IMR-90 (cell line): ENCODE results near the gene XKR3. TPM values are rescaled to one million over a fixed set of nuclear protein-coding genes. Genes with fewer than 3 reads are reported as not detected.

ENCODE experiments used
- ATAC-seq: fragments of 200-7000 bp; cut with Tn5 transposase; 2 replicates; pipeline ENCODE4 v1.9.1; 2020; ENCODE audit warnings: low read depth, mild to moderate bottlenecking, moderate library complexity
- BruUV-seq: library from RNA; stranded (reverse); fragments of 400-500 nt; replicated peaks from 2 replicates; lab custom pipeline; 2021; lab: Mats Ljungman, UMichigan
- CTCF ChIA-PET: fragments of 300-600 bp; formaldehyde crosslinking; extraction: SDS; loops from one replicate; lab custom pipeline; 2021; ENCODE audit warnings: antibody characterized with exemption; lab: Yijun Ruan, JAX
- POLR2A ChIA-PET: fragments of 300-600 bp; sonication (Branson Sonifier 250); formaldehyde crosslinking; loops from one replicate; lab custom pipeline; 2022; ENCODE audit warnings: antibody characterized with exemption; ENCODE audit not compliant: unreplicated experiment; lab: Charles Lee
- DNase-seq: peaks from one replicate; pipeline ENCODE4 v3.0.0; 2013
- H2AFZ ChIP-seq: replicated peaks from 2 replicates; pipeline ENCODE3; 2013; ENCODE audit warnings: low read length, mild to moderate bottlenecking; ENCODE audit not compliant: poor library complexity
- H2AK5ac ChIP-seq: 2 replicates; pipeline ENCODE4 v1.6.1; 2013; ENCODE audit warnings: low read depth, low read length, inconsistent platforms
- H2AK9ac ChIP-seq: replicated peaks from 2 replicates; pipeline ENCODE3; 2013; ENCODE audit warnings: mild to moderate bottlenecking, low read depth, low read length, moderate library complexity; ENCODE audit not compliant: poor library complexity
- H2BK120ac ChIP-seq: 2 replicates; pipeline ENCODE4 v1.6.1; 2013; ENCODE audit warnings: low read depth, low read length, inconsistent platforms
- H2BK15ac ChIP-seq: 3 replicates; pipeline ENCODE4 v1.6.1; 2013; ENCODE audit warnings: low read depth, low read length, inconsistent platforms
- H2BK20ac ChIP-seq: 2 replicates; pipeline ENCODE4 v1.6.1; 2013; ENCODE audit warnings: low read depth, mild to moderate bottlenecking, inconsistent platforms, low read length, moderate library complexity
- H2BK5ac ChIP-seq: 2 replicates; pipeline ENCODE4 v1.6.1; 2013; ENCODE audit warnings: mild to moderate bottlenecking, low read depth, low read length, inconsistent platforms; ENCODE audit not compliant: poor library complexity, severe bottlenecking
- H3K14ac ChIP-seq: replicated peaks from 2 replicates; pipeline ENCODE4 v1.6.1; 2013; ENCODE audit warnings: low read depth, low read length, inconsistent platforms
- H3K18ac ChIP-seq: 2 replicates; pipeline ENCODE4 v1.6.1; 2013; ENCODE audit warnings: low read depth, low read length, control low read depth
- H3K23ac ChIP-seq: 2 replicates; pipeline ENCODE4 v1.6.1; 2013; ENCODE audit warnings: low read depth, low read length, inconsistent platforms
- H3K27ac ChIP-seq: 2 replicates; pipeline ENCODE4 v1.5.1; 2013; ENCODE audit warnings: mild to moderate bottlenecking, control low read depth, low read length; ENCODE audit not compliant: insufficient read depth
- H3K27me3 ChIP-seq: 2 replicates; pipeline ENCODE4 v1.6.1; 2013; ENCODE audit warnings: low read length; ENCODE audit not compliant: control insufficient read depth, insufficient read depth
- H3K36me3 ChIP-seq: 2 replicates; pipeline ENCODE4 v1.6.1; 2013; ENCODE audit warnings: low read length, mixed read lengths; ENCODE audit not compliant: control insufficient read depth, insufficient read depth
- H3K4ac ChIP-seq: 2 replicates; pipeline ENCODE4 v1.6.1; 2013; ENCODE audit warnings: low read depth, low read length, inconsistent platforms
- H3K4me1 ChIP-seq: 2 replicates; pipeline ENCODE4 v1.6.1; 2013; ENCODE audit warnings: low read length, mixed read lengths; ENCODE audit not compliant: control insufficient read depth, insufficient read depth
- H3K4me2 ChIP-seq: 2 replicates; pipeline ENCODE4 v1.6.1; 2013; ENCODE audit warnings: low read depth, mild to moderate bottlenecking, control low read depth, low read length, moderate library complexity
- H3K4me3 ChIP-seq: 2 replicates; pipeline ENCODE4 v1.5.1; 2013; ENCODE audit warnings: low read depth, mild to moderate bottlenecking, control low read depth, low read length, moderate library complexity; ENCODE audit not compliant: insufficient read depth
- H3K56ac ChIP-seq: 2 replicates; pipeline ENCODE4 v1.6.1; 2013; ENCODE audit warnings: low read length, inconsistent platforms; ENCODE audit not compliant: insufficient read depth; ENCODE audit errors: extremely low read depth
- H3K79me1 ChIP-seq, 2 experiments: 2 replicates each; pipeline ENCODE4 v1.6.1; 2013; ENCODE audit warnings: low read length in 2 of 2, inconsistent platforms in 1 of 2, low read depth in 1 of 2
- H3K9ac ChIP-seq: 2 replicates; pipeline ENCODE4 v1.6.1; 2013; ENCODE audit warnings: low read depth, low read length, control low read depth
- H3K9me1 ChIP-seq: 2 replicates; pipeline ENCODE4 v1.6.1; 2013; ENCODE audit warnings: low read length, inconsistent platforms; ENCODE audit not compliant: insufficient read depth
- H3K9me3 ChIP-seq: 2 replicates; pipeline ENCODE4 v1.6.1; 2013; ENCODE audit warnings: low read length; ENCODE audit not compliant: control insufficient read depth, insufficient read depth
- H4K20me1 ChIP-seq: 2 replicates; pipeline ENCODE4 v1.6.1; 2013; ENCODE audit warnings: low read length, inconsistent platforms; ENCODE audit not compliant: insufficient read depth
- H4K5ac ChIP-seq: 2 replicates; pipeline ENCODE4 v1.6.1; 2013; ENCODE audit warnings: mild to moderate bottlenecking, low read depth, low read length, control low read depth
- H4K8ac ChIP-seq, 2 experiments: 2 replicates each; pipeline ENCODE4 v1.6.1; 2013; ENCODE audit warnings: low read depth in 2 of 2, low read length in 2 of 2, control low read depth in 1 of 2, inconsistent platforms in 1 of 2
- H4K91ac ChIP-seq: 2 replicates; pipeline ENCODE4 v1.6.1; 2013; ENCODE audit warnings: low read depth, low read length, inconsistent platforms; ENCODE audit not compliant: insufficient read depth
- CHD1 ChIP-seq: IDR thresholded peaks from 2 replicates; pipeline ENCODE4 v1.6.1; 2012; ENCODE audit warnings: low read depth, low read length, improper control_type of control experiment
- MAZ ChIP-seq: IDR thresholded peaks from 2 replicates; pipeline ENCODE4 v1.6.1; 2012; ENCODE audit warnings: low read depth, mild to moderate bottlenecking, low read length, improper control_type of control experiment, moderate library complexity, borderline replicate concordance
- POLR2A ChIP-seq: IDR thresholded peaks from 2 replicates; pipeline ENCODE4 v1.6.1; 2012; ENCODE audit warnings: mild to moderate bottlenecking, low read depth, low read length
- RFX5 ChIP-seq: IDR thresholded peaks from 2 replicates; pipeline ENCODE4 v1.8.0; 2012; ENCODE audit warnings: low read depth, mild to moderate bottlenecking, low read length, moderate library complexity
- SMC3 ChIP-seq: fragments of 150-350 bp; IDR thresholded peaks from 2 replicates; pipeline ENCODE4 v1.6.1; 2016; ENCODE audit warnings: low read depth, mild to moderate bottlenecking, antibody characterized with exemption, low read length, moderate library complexity
- WGBS, 2 experiments: methylation state at CpG; one replicate each; pipeline versions ENCODE4 v1.1.5 to v1.1.7; 2013; ENCODE audit warnings: missing lambda C conversion rate in 2 of 2; ENCODE audit not compliant: insufficient read length in 1 of 2; ENCODE audit errors: extremely low coverage in 2 of 2; 5-methylcytosine and 5-hydroxymethylcytosine counted together
- dilution Hi-C: fragments of 300-500 bp; cut with HindIII; formaldehyde crosslinking; loops from one replicate; pipeline ENCODE4 v1.14.3; 2018; ENCODE audit warnings: low sequenced_read_pairs; ENCODE audit not compliant: unreplicated experiment
- in situ Hi-C: fragments of 300-500 bp; cut with MboI; formaldehyde crosslinking; loops from 3 replicates; pipeline ENCODE4 v1.14.3; 2019; ENCODE audit warnings: low sequenced_read_pairs, inconsistent platforms, mixed read lengths
- intact Hi-C: fragments of 100-400 bp; cut with micrococcal nuclease; formaldehyde crosslinking; loops from 2 replicates; pipeline ENCODE4 v1.10.0; 2022
- polyA plus RNA-seq, 3 experiments: library from polyadenylated mRNA; depleted of rRNA; stranded (reverse); fragments of >200 nt; gene quantifications; 2 replicates each; pipeline ENCODE4 v1.2.3, GENCODE V29; 2012; ENCODE audit warnings: low replicate concordance in 1 of 3
- total RNA-seq: library from RNA; depleted of rRNA; stranded (reverse); fragments of >200 nt; gene quantifications from 2 replicates; pipeline ENCODE4 v1.2.3, GENCODE V29; 2012

Gene XKR3
- total and polyA plus RNA-seq, 2 of the 4 experiments (the other 2 are of a cell fraction) = not detected

GRCh38 chr22:16828876-16829275, 3.7 kb upstream of the XKR3 start:
- no peak overlapping the region for H3K9ac ChIP-seq
- no peak overlapping the region for H4K91ac ChIP-seq
- no peak overlapping the region for H2BK5ac ChIP-seq
- no peak overlapping the region for H4K8ac ChIP-seq
- no peak overlapping the region for H3K27ac ChIP-seq
- no peak overlapping the region for H3K14ac ChIP-seq
- H3K56ac ChIP-seq = no peak overlapping the region
- DNase-seq = no peak
- H3K4me1 ChIP-seq = no peaks in the 10 kb centered on the region
- no peak overlapping the region for H2BK20ac ChIP-seq
- ChIA-PET POLR2A (no interaction called here), CTCF (no interaction called here)
- dilution Hi-C loops = no loop called here
- peaks cover 10% of the 10 kb centered on the region for H3K9me3 ChIP-seq
- in situ Hi-C loops = no loop called here
- intact Hi-C loops = no loop called here
- no peak overlapping the region for H2AK9ac ChIP-seq
- no peaks in the 10 kb centered on the region for H3K9me1 ChIP-seq
- H3K4me3 ChIP-seq = no peak overlapping the region
- no peak overlapping the region for H3K23ac ChIP-seq
- ATAC-seq = no peak
- H3K4me2 ChIP-seq = no peak overlapping the region
- H2AFZ ChIP-seq = no peak overlapping the region
- no peaks in the 10 kb centered on the region for H3K36me3 ChIP-seq
- H4K5ac ChIP-seq = no peak overlapping the region
- no peak overlapping the region for H3K4ac ChIP-seq
- 44% methylated on average over 3 of the region's 4 CpGs; no CpG with 5 or more reads in 1 of the 2 experiments for WGBS, 2 experiments
- H3K27me3 ChIP-seq = no peaks in the 10 kb centered on the region
- BruUV-seq = no TSS peak
- H3K18ac ChIP-seq = no peak overlapping the region
- no peak overlapping the region for H2BK120ac ChIP-seq
- no peaks in the 10 kb centered on the region for H3K79me1 ChIP-seq
- H4K20me1 ChIP-seq = no peaks in the 10 kb centered on the region
- H2AK5ac ChIP-seq = no peak overlapping the region
- H2BK15ac ChIP-seq = no peak overlapping the region
- TF ChIP-seq POLR2A (no peak), RFX5 (no peak), SMC3 (no peak), CHD1 (no peak), MAZ (no peak)
